AG04449 (cell line): ENCODE results near the gene ATP8B4.

ENCODE experiments used
- CTCF ChIA-PET: fragments of 350-600 bp; formaldehyde crosslinking; extraction: SDS; loops from one replicate; lab custom pipeline; 2021; ENCODE audit warnings: antibody characterized with exemption; lab: Yijun Ruan, JAX
- POLR2A ChIA-PET: fragments of 400-600, 350-600 bp; formaldehyde crosslinking; extraction: SDS; loops from one replicate; lab custom pipeline; 2020; ENCODE audit warnings: antibody characterized with exemption, inconsistent platforms; lab: Yijun Ruan, JAX
- DNase-seq: peaks from one replicate; pipeline ENCODE4 v3.0.0-alpha.2; 2010; ENCODE audit warnings: low read depth, low spot score
- H3K4me3 ChIP-seq: 2 replicates; pipeline ENCODE4 v1.5.1; 2011; ENCODE audit warnings: low read depth, mild to moderate bottlenecking, control low read depth, low read length
- CTCF ChIP-seq: IDR thresholded peaks from one replicate; pipeline ENCODE4 v1.5.1; 2011; ENCODE audit warnings: mild to moderate bottlenecking, moderate library complexity, low read length, control low read depth, inconsistent platforms; ENCODE audit not compliant: insufficient read depth; ENCODE audit errors: missing control alignments

The ATP8B4 gene

GRCh38 chr15:50149090-50149489 lies 30.1 kb upstream of the ATP8B4 start:
- ChIA-PET POLR2A (no interaction called here), CTCF (interaction anchor here (0.8 to 7.7 kb wide), 13 partner anchors 8 to 1287 kb away, joined by 3 to 189 read pairs (median 3); no protein-coding TSS in a partner anchor)
- DNase-seq: no peak

DNA sequence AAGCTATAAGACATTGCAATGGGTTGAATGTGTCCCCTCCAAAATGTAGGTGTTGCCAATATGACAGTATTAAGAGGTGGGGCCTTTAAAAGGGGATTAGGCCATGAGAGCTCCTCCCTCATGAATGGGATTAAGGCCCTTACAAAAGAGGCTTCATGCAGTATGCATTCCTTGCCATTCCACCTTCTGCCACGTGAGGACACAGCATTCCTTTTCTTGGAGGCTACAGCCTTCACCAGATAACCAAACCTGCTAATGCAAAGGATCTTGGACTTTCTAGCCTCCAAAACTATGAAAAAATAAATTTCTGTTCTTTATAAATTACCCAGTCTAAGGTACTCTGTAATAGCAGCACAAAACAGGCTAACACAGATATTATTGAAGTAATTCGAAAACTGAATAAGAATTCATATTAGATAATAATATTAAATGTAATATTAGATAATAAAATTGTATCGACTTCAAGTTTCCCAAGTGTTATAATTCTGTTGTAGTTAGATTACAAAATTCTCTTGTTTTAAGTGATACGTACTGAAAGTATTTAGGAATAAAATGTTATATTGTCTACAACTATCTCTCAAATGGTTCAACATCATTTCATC lies 29.4 kb upstream of the ATP8B4 start:
- no peak for DNase-seq
- H3K4me3 ChIP-seq: no peak overlapping the region
- POLR2A ChIA-PET: interaction anchor here (0.7 kb wide), 1 partner anchor 18 kb away, joined by 3 read pairs; no protein-coding TSS in a partner anchor
- CTCF ChIA-PET: interaction anchor here (0.6 to 7.7 kb wide), 19 partner anchors 8 to 1287 kb away, joined by 3 to 189 read pairs (median 3); partner anchors contain the start of gene AP4E1
- peak; percentile 70 for TF ChIP-seq CTCF

More at GRCh38 chr15:50149090-50149489, 30.1 kb upstream of the ATP8B4 start:
- TF ChIP-seq CTCF: no peak
- no peak overlapping the region for H3K4me3 ChIP-seq

DNA sequence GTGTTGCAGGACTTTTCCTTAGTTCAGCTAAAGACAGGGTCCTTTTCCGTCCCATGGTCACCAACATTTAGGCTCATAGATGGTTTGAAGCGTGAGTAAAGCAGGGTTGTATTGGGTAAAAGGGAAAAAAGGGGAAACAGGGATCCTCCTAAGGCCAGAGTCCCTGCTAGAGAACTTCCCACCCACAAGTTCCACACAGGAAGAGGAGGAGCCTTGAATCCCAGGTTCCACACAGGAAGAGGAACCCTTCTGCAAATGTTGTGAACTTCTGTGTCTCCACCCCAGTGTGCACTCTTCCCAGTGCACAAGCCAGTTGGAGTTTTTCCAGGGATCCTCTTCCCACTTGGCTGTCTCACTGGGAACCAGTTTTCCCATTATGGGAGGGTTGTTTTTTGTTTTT lies 27.6 kb upstream of the ATP8B4 start:
- ChIA-PET POLR2A (no interaction called here), CTCF (interaction anchor here (1.0 to 7.7 kb wide), 8 partner anchors 9 to 1284 kb away, joined by 3 to 189 read pairs (median 12); no protein-coding TSS in a partner anchor)
- no peak for DNase-seq
- H3K4me3 ChIP-seq: no peak overlapping the region
- no peak for TF ChIP-seq CTCF

- ChIA-PET CTCF (interaction anchor here (0.6 to 2.8 kb wide), 42 partner anchors 8 to 1790 kb away, joined by 3 to 21 read pairs (median 3); partner anchors contain the start of gene FGF7), POLR2A (interaction anchor here (0.6 kb wide), 1 partner anchor 157 kb away, joined by 3 read pairs; no protein-coding TSS in a partner anchor)
- peak; percentile 24 for DNase-seq
- no peak for TF ChIP-seq CTCF
- H3K4me3 ChIP-seq: no peak overlapping the region
Measured at GRCh38 chr15:50145451-50145872, 26.4 kb upstream of the ATP8B4 start.

- ChIA-PET CTCF (interaction anchor here (0.6 to 2.8 kb wide), 39 partner anchors 8 to 1790 kb away, joined by 3 to 21 read pairs (median 3); partner anchors contain the start of gene FGF7), POLR2A (interaction anchor here (0.6 kb wide), 1 partner anchor 158 kb away, joined by 3 read pairs; no protein-coding TSS in a partner anchor)
- no peak overlapping the region for H3K4me3 ChIP-seq
- no peak for TF ChIP-seq CTCF
- DNase-seq: no peak
Measured at GRCh38 chr15:50144341-50145120, 25.5 kb upstream of the ATP8B4 start.
